CD14-positive monocyte (primary cell): Measurements from ENCODE around the gene GPRASP3. TPM values are rescaled to one million over a fixed set of nuclear protein-coding genes. Genes with fewer than 3 reads are reported as not detected.

Experiments
- DNase-seq, 3 donors: peaks; one replicate each; pipeline ENCODE4 v3.0.0-alpha.2; 2011 to 2022
- H2AFZ ChIP-seq: 2 replicates; pipeline ENCODE4 v1.6.0; 2012; ENCODE audit warnings: mild to moderate bottlenecking, low read depth, low read length, inconsistent platforms; ENCODE audit not compliant: insufficient read depth, poor library complexity, severe bottlenecking
- H3K27ac ChIP-seq, 2 donors: 1 replicate in 1 of 2; 2 replicates in 1 of 2; pipeline ENCODE4 v1.5.1; 2012 to 2013; ENCODE audit warnings: low read length in 2 of 2, control low read depth in 1 of 2, inconsistent platforms in 1 of 2, low read depth in 1 of 2, mild to moderate bottlenecking in 1 of 2
- H3K27me3 ChIP-seq, 2 donors: one replicate each; pipeline versions ENCODE4 v1.6.0 to v1.6.1; 2011 to 2013; ENCODE audit warnings: low read length in 2 of 2; ENCODE audit not compliant: control insufficient read depth in 2 of 2, insufficient read depth in 2 of 2
- H3K36me3 ChIP-seq, 2 donors: replicated peaks in 1 of 2; 1 replicate in 1 of 2; 2 replicates in 1 of 2; pipeline versions ENCODE4 v1.5.1 to v1.6.1; 2012 to 2013; ENCODE audit warnings: low read length in 2 of 2, control low read depth in 1 of 2, inconsistent platforms in 1 of 2, mild to moderate bottlenecking in 1 of 2; ENCODE audit not compliant: insufficient read depth in 2 of 2, control insufficient read depth in 1 of 2
- H3K4me1 ChIP-seq, 2 donors: 1 replicate in 1 of 2; 2 replicates in 1 of 2; pipeline versions ENCODE4 v1.5.1 to v1.6.1; 2012 to 2013; ENCODE audit warnings: low read length in 2 of 2, control low read depth in 1 of 2, inconsistent platforms in 1 of 2, mild to moderate bottlenecking in 1 of 2, moderate library complexity in 1 of 2; ENCODE audit not compliant: insufficient read depth in 2 of 2, control insufficient read depth in 1 of 2
- H3K4me2 ChIP-seq: replicated peaks from 2 replicates; pipeline ENCODE3; 2012; ENCODE audit warnings: low read length, moderate library complexity, mild to moderate bottlenecking; ENCODE audit not compliant: poor library complexity, severe bottlenecking; ENCODE audit errors: extremely low read depth
- H3K4me3 ChIP-seq, 3 experiments: fragments of 200-600 bp in 1 of 3; sonication (generic) in 1 of 3; replicated peaks in 1 of 3; 1 replicate in 2 of 3; 2 replicates in 1 of 3; pipeline ENCODE4 v1.5.1; 2011 to 2013; ENCODE audit warnings: low read length in 3 of 3, mild to moderate bottlenecking in 3 of 3, control low read depth in 2 of 3, low read depth in 2 of 3, inconsistent platforms in 1 of 3, moderate library complexity in 1 of 3
- H3K79me2 ChIP-seq: 2 replicates; pipeline ENCODE4 v1.6.0; 2012; ENCODE audit warnings: mild to moderate bottlenecking, control low read depth, inconsistent platforms, low read length, moderate library complexity; ENCODE audit not compliant: insufficient read depth
- H3K9ac ChIP-seq: 2 replicates; pipeline ENCODE4 v1.6.0; 2017; ENCODE audit warnings: low read length, mild to moderate bottlenecking; ENCODE audit not compliant: insufficient read depth, poor library complexity, severe bottlenecking
- H3K9me3 ChIP-seq, 2 donors: replicated peaks in 1 of 2; 1 replicate in 1 of 2; 2 replicates in 1 of 2; pipeline versions ENCODE4 v1.5.1 to v1.6.1; 2012 to 2013; ENCODE audit warnings: low read length in 2 of 2, control low read depth in 1 of 2; ENCODE audit not compliant: control insufficient read depth in 1 of 2, insufficient read depth in 1 of 2
- H4K20me1 ChIP-seq: 2 replicates; pipeline ENCODE4 v1.6.0; 2012; ENCODE audit warnings: mild to moderate bottlenecking, low read length, control low read depth, moderate library complexity; ENCODE audit not compliant: insufficient read depth
- H3K27ac Mint-ChIP-seq, 7 donors: one replicate each; pipeline ENCODE4 v1.8.0; 2020; ENCODE audit warnings: mild to moderate bottlenecking in 7 of 7, mixed read lengths in 7 of 7, moderate library complexity in 6 of 7, inconsistent platforms in 2 of 7
- H3K27me3 Mint-ChIP-seq, 3 donors: one replicate each; pipeline ENCODE4 v1.8.0; 2021 to 2022; ENCODE audit warnings: low read depth in 3 of 3, mild to moderate bottlenecking in 3 of 3, mixed read lengths in 3 of 3, moderate library complexity in 3 of 3, inconsistent platforms in 1 of 3
- H3K36me3 Mint-ChIP-seq, 2 donors: one replicate each; pipeline ENCODE4 v1.8.0; 2020; ENCODE audit warnings: mixed read lengths in 2 of 2, inconsistent platforms in 1 of 2, mild to moderate bottlenecking in 1 of 2
- H3K4me1 Mint-ChIP-seq: one replicate; pipeline ENCODE4 v1.8.0; 2020; ENCODE audit warnings: mild to moderate bottlenecking, mixed read lengths
- H3K4me3 Mint-ChIP-seq, 2 donors: one replicate each; pipeline ENCODE4 v1.8.0; 2020; ENCODE audit warnings: mild to moderate bottlenecking in 2 of 2, mixed read lengths in 2 of 2, moderate library complexity in 1 of 2
- H3K9me3 Mint-ChIP-seq, 7 donors: one replicate each; pipeline ENCODE4 v1.8.0; 2020 to 2022; ENCODE audit warnings: mixed read lengths in 7 of 7, mild to moderate bottlenecking in 6 of 7, moderate library complexity in 6 of 7, inconsistent platforms in 2 of 7
- CTCF ChIP-seq: fragments of 200-600 bp; IDR thresholded peaks from one replicate; pipeline ENCODE4 v1.8.0; 2022; ENCODE audit warnings: antibody characterized with exemption, mild to moderate bottlenecking
- WGBS: methylation state at CpG from one replicate; pipeline ENCODE4 v1.1.5; 2013; ENCODE audit warnings: missing lambda C conversion rate; ENCODE audit not compliant: insufficient coverage; 5-methylcytosine and 5-hydroxymethylcytosine counted together
- intact Hi-C, 2 donors: fragments of 100-400 bp; cut with micrococcal nuclease; formaldehyde crosslinking; loops; one replicate each; pipeline versions ENCODE4 v1.15.0 to v1.15.1; 2023
- polyA plus RNA-seq, 3 donors: library from polyadenylated mRNA; depleted of rRNA in 1 of 3; unstranded in 2 of 3; stranded (reverse) in 1 of 3; fragments of 300-500 nt in 2 of 3; fragments of >200 nt in 1 of 3; fragmentation: Illumina TruSeq in 2 of 3; gene quantifications; 1 replicate in 2 of 3; 2 replicates in 1 of 3; pipeline ENCODE4 v1.2.3, GENCODE V29; 2012 to 2021

The GPRASP3 gene
- polyA plus RNA-seq, 3 donors: 0.03 to 0.08 (median 0.04) TPM

GRCh38 chrX:102723456-102723855 is 2.9 kb downstream of the GPRASP3 start:
- WGBS: no CpG with 5 or more reads among the region's 1 CpG
- no peak for DNase-seq
- Histone ChIP-seq H3K4me2 (no peak overlapping the region), H3K4me3 (no peak overlapping the region), H3K9ac (no peak overlapping the region), H3K27me3 (no peaks in the 10 kb centered on the region), H3K27ac (no peak overlapping the region), H2AFZ (no peak overlapping the region), H3K9me3 (no peaks in the 10 kb centered on the region), H4K20me1 (no peaks in the 10 kb centered on the region), H3K36me3 (no peaks in the 10 kb centered on the region), H3K4me1 (peaks cover 9 to 10% of the 10 kb centered on the region in 2 donors), H3K79me2 (no peaks in the 10 kb centered on the region)
- no peaks in the 10 kb centered on the region for H3K9me3 Mint-ChIP-seq
- peaks cover 12% of the 10 kb centered on the region for H3K4me1 Mint-ChIP-seq
- no peak for TF ChIP-seq CTCF
- no peak overlapping the region for H3K4me3 Mint-ChIP-seq
- no peaks in the 10 kb centered on the region for H3K36me3 Mint-ChIP-seq
- peaks cover 1 to 12% (median 2%) of the 10 kb centered on the region in 3 donors for H3K27me3 Mint-ChIP-seq
- intact Hi-C loops: no loop called here
- no peak overlapping the region for H3K27ac Mint-ChIP-seq

- H3K27ac Mint-ChIP-seq: no peak overlapping the region
- H2AFZ ChIP-seq: no peak overlapping the region
- no peak overlapping the region for H3K4me3 Mint-ChIP-seq
- no peak for TF ChIP-seq CTCF
- H3K36me3 Mint-ChIP-seq: no peaks in the 10 kb centered on the region
- no peak for DNase-seq
- no peak overlapping the region for H3K9ac ChIP-seq
- no peaks in the 10 kb centered on the region for H3K4me1 Mint-ChIP-seq
- H3K27me3 ChIP-seq: no peaks in the 10 kb centered on the region
- no peak overlapping the region for H3K4me2 ChIP-seq
- H3K79me2 ChIP-seq: no peaks in the 10 kb centered on the region
- H3K4me3 ChIP-seq: no peak overlapping the region
- H3K9me3 ChIP-seq: no peaks in the 10 kb centered on the region
- no peak overlapping the region for H3K27ac ChIP-seq
- no peaks in the 10 kb centered on the region for H3K36me3 ChIP-seq
- H3K4me1 ChIP-seq: no peaks in the 10 kb centered on the region
- no peaks in the 10 kb centered on the region for H3K9me3 Mint-ChIP-seq
- H3K27me3 Mint-ChIP-seq: peaks cover 0 to 4% (median 1%) of the 10 kb centered on the region in 3 donors
- WGBS: no CpG with 5 or more reads among the region's 1 CpG
- no peaks in the 10 kb centered on the region for H4K20me1 ChIP-seq
- intact Hi-C loops: no loop called here
These were observed 7.2 kb downstream of the GPRASP3 start for GRCh38 chrX:102727761-102728160.
